Peyer's patch (tissue), 4 donors: ENCODE data around the gene THAP10.

ENCODE experiments used
- CTCF ChIP-seq, 6 experiments: fragments of 450-650 bp in 4 of 6; fragments of 200-600 bp in 2 of 6; sonication (generic) in 1 of 6; IDR thresholded peaks; one replicate each; pipeline ENCODE4 v1.5.1; 2017 to 2019; ENCODE audit warnings: antibody characterized with exemption in 6 of 6, mild to moderate bottlenecking in 3 of 6, moderate library complexity in 1 of 6
- POLR2A ChIP-seq, 2 donors: fragments of 450-650 bp; IDR thresholded peaks; one replicate each; pipeline ENCODE4 v1.5.1; 2017; ENCODE audit warnings: antibody characterized with exemption in 2 of 2, mild to moderate bottlenecking in 2 of 2, moderate library complexity in 2 of 2

- TF ChIP-seq CTCF (IDR thresholded peaks at IDR 0.05) (no peak), POLR2A (IDR thresholded peaks at IDR 0.05) (no peak)
These were observed 38.1 kb downstream of the THAP10 start, which contains the start of gene LARP6 for GRCh38 chr15:70853973-70854665.
